Measurements from ENCODE around the gene EPB41L1.
"Not testable (repeated sequence)": the region's sequence is repeated elsewhere in the genome, so short reads cannot be mapped to it uniquely, and the experiment has no call there.

Gene EPB41L1

GRCh38 chr20:36126836-36127527 is 27.6 kb upstream of the EPB41L1 start:
- DNase-seq (ENCODE audit: low read depth) = no peak

DNA sequence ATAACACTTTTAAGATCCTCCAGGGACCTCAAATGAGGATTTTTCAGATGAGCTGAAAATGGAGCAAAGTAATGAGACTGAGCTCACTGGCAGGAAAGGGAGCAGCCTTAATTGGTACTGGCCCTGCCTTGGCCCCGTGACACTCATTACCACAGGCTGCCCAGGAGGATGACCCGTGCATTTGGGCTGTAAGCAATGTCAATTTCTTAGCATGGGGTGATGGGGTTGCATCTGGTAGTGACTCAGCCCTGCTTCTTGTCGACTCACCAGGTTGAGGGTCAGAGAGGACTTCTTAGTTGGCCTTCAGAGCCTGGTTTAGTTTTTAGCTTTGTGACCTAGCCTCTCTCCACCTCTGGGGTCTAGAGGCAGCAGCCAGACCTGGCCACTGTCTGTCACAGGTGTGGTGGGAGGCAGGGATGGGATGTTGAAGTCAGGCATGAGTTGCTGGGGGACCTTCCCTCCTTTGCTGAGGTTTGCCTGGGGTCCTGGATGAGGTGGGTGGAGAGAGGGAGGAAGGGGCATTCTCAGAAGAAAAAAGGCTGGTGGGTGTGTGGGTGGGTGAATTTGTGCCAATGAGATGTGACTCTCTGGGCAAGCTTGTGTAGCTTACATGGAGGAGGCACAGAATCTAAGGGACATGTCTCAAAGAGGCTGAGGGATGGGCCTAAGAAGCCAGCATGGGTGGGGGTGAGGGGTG is 25.9 kb upstream of the EPB41L1 start:
- no peak for DNase-seq (ENCODE audit: low read depth)

GRCh38 chr20:36129160-36129543 is 25.4 kb upstream of the EPB41L1 start:
- no peak for DNase-seq (ENCODE audit: low read depth)

GRCh38 chr20:36130390-36130789 is 24.1 kb upstream of the EPB41L1 start:
- no peak for DNase-seq (ENCODE audit: low read depth)

GRCh38 chr20:36132802-36133211 is 21.7 kb upstream of the EPB41L1 start:
- DNase-seq (ENCODE audit: low read depth) = no peak

DNA sequence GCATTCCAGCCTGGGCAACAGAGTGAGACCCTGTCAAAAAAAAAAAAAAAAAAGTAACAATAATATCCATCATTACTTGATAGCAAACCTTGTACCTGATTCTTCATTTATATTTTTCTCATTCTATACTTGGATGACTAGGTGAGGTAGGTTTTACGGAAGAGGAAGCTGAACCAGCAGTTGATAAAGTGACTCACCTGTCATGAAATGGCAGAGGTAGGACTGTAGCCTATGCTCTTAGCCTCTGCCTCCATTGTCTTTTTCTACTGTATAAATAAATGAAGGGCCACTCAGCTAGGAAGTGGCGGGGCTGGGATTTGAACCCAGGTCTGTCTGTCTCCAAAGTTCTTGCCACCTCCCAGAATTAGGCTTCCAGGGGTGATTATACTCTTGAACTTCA is 20.7 kb upstream of the EPB41L1 start:
- DNase-seq (ENCODE audit: low read depth) = no peak

GRCh38 chr20:36135159-36135558 is 19.4 kb upstream of the EPB41L1 start:
- DNase-seq (ENCODE audit: low read depth) = no peak

- no peak for DNase-seq (ENCODE audit: low read depth)
These were observed 18.7 kb upstream of the EPB41L1 start for GRCh38 chr20:36135821-36136220.

- DNase-seq (ENCODE audit: low read depth) = not testable (repeated sequence)
These were observed 17.2 kb upstream of the EPB41L1 start for GRCh38 chr20:36137313-36137712.

GRCh38 chr20:36141310-36141709 is 13.2 kb upstream of the EPB41L1 start:
- no peak for DNase-seq (ENCODE audit: low read depth)

DNA sequence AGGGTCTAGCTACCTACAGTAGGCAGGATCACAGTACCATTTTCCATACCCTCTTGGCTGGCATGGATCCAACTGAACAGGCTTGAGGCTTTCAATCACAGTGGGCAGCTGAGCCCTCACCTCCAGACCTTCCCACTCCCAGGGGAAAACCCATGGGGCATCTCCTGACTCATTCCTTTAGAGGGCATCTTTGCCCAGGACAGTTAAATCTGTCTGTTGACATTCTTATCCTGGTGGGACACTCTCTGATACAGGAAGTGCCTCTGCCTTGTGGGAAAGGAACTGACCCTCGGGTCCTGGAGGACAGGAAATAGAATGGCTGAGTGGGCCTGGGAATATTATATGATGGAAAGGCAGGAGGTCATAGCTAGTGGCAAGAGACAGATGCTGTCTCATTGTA is 10.2 kb upstream of the EPB41L1 start:
- no peak for DNase-seq (ENCODE audit: low read depth)

DNA sequence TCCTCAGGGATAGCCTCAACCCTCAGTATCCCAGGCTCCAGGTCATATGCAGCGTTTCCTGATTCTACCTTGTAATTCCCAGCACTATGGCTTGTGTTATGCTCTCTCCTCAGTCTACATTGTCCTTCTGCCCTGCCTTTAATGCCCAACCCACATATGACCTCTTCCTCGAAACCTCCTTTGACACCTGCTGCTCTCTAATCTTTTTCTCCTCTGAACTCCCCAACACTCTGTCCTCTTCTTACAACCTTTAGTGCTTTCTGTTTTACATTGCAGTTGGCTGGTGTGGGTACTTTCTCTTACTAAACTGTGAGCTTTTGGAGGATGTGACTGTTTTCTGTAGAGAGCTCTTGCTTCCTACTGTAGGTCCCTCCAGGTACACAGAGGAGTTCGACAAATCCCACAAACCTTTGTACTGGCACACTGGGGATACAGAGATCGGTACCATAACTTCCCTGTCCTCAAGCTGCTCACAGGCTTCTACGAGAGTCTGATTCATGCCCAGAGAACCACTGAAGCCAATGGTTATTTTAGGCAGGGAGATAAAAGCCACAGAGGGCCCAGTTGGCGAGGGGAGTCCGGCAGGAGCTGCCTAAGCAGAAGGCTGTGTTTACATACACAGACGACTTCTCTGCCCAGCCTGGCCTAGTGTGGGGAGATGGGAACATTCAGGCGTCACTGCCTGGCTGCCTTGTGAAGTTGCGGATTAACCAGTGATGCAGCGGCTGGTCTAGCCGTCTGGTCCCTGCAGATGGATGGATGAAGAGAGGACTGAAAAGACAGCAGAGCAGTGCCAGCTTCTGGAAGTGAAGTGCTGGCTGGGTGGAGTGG is 8.4 kb upstream of the EPB41L1 start:
- no peak for DNase-seq (ENCODE audit: low read depth)

- no peak for DNase-seq (ENCODE audit: low read depth)
These were observed 6.8 kb upstream of the EPB41L1 start for GRCh38 chr20:36147690-36148089.

DNA sequence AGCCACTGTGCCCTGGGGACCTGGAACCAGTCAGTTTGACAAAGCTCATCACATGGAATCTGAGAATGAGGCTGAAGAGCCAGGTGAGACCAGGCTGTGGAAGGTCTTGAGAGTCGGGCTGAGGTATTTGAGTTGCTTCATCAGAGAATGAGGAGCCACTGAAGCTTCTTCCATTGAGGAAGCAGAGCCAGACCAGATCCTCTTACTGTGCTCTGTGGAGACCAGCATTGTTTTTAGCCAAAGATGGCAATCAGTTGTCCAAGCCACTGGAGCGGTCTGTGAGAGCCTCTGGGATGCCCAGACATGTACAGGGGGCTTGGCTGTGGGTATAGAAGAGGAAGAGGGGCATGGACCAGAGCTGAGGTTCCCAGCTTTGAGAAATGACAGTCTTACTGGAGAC is 6.1 kb upstream of the EPB41L1 start:
- DNase-seq (ENCODE audit: low read depth) = no peak

- no peak for DNase-seq (ENCODE audit: low read depth)
These were observed 5.5 kb upstream of the EPB41L1 start for GRCh38 chr20:36149012-36149411.

DNA sequence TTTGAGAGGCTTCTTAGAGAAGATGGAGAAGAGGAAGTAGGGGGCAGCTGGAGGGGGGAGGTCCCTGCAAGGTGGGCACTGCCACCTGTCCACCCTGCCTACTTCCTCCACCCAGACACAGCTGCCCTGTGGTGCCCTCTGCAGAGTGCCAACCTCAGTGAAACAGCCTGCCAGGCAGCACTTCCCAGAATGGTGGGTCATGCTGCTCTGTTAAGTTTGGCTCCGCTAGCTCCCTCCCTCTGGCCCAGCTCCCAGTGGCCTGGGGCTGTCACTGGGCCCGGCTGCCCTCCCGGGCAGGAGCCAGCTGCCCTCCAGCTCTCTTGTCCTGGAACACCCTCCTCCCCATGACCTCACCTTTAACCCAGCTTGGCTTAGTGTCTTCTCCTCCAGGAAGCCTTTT is 5.1 kb upstream of the EPB41L1 start:
- DNase-seq (ENCODE audit: low read depth) = no peak

GRCh38 chr20:36150489-36150846 is 4.1 kb upstream of the EPB41L1 start:
- no peak for DNase-seq (ENCODE audit: low read depth)

- no peak for DNase-seq (ENCODE audit: low read depth)
These were observed 3.5 kb upstream of the EPB41L1 start for GRCh38 chr20:36150847-36151539.

DNA sequence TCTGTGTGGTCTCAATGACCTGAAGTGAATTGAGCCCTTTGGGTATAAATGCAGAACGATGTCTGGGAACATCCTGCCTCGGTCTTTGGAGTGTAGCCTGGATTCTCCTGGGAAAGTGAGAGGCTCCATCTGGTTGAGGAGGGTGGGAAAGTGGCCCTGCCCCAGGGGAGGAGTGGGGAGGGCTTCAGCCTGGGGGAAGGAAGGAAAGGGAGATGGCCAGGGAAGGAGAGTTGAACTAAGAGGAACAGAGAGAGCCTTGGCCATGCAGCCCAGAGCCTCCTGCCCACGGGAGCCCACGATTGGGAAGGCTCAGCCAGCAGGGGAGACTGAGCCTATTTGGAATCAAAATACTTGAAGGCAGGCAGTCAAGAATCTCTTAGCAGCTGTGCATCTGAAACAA is 2.3 kb upstream of the EPB41L1 start:
- DNase-seq (ENCODE audit: low read depth) = no peak

DNA sequence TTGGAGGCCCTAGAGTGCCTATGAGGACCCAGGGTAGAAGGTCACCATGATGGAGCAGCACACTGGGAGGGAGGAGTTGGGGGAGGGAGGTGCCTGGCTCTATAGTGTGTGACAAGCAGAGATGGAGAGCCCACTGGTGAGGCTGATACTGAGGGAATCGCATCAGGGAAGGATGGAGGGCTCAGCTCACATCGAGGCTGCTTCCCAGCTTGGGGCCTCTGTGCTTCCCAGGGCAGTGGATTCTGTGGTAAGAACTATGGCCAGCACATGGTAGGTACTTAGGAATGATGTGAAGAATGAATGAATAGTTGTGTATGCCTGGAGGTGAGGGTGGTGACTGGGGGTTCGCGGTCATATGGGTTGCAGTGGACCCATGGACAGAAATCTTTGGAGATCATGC is 1.3 kb upstream of the EPB41L1 start:
- no peak for DNase-seq (ENCODE audit: low read depth)

DNA sequence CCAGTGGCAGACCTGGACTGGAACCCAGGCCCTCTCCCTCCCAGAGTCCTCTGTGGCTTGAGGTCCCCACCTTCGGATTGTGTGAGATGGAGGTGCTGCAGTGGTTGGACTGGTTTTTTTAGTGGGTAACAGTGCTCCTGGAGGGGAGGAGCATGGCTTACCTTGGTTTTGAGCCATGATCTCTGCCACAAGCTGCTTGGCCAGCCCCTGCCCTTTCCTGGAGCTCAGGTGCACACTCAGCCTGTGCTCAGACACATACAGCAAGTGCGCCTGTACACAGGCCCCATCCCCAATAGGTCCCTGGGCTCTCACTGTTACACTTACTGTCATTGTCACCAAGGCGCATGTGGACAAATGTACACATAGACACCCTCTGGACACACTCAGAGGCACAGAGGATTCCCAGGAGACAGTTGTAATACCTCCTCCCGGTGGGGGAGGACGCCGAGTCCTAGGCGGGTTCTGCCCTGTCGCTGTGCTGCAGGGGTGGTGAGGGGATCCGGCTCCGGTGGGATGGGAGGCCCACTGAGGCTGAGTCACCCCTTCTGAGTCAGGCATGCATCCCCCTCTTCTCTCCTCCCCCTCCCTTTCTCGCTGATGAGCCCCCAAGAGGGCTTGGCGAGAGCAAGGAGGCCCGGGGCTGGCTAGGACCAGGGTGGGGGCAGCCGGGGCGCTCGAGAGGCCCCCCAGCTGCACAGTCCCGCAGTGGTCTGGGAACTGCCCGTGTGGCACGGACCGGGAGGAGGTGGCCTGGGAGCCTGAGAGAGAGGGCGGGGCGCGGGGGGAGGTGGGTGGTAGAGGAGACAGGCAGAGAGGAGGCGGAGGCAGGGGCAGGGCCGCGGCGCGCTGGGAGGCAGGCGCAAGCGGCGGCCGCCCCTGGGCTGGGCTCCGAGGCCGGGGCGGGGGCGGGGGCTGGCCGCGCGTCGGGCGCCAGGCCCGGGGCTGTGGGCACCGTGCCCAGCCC is 522 bp upstream of the EPB41L1 start:
- no peak for DNase-seq (ENCODE audit: low read depth)

Data from stimulated activated CD8-positive, alpha-beta memory T cell treated with anti-CD3 and anti-CD28 coated beads, Interleukin-15, amount 100 ng/mL, for 1 hour (primary cell).